HK-2 (cell line): ENCODE measurements around the gene ST6GALNAC3.

Experiments
- DNase-seq: peaks from one replicate; pipeline ENCODE4 v3.0.0-alpha.2; 2018; ENCODE audit not compliant: unreplicated experiment

The ST6GALNAC3 gene

DNA sequence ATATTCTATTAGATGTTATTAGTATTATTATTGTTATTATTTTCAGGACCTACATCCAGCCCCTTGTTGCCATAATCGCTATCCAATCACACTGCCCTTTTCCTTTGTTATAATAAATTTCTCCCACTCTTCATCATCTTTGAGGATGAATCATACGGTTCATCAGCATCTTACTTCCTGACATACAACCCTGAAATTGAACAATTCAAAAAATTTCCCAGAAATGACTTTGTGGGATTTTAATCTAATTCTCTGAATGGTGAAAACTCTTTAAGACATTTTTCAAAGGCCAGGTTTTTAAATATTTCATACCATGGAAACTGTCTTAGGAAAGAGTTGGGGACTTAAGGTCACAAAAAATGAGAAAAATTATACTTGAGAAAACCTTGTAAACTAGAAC is 353.5 kb downstream of the ST6GALNAC3 start:
- DNase-seq: no peak

DNA sequence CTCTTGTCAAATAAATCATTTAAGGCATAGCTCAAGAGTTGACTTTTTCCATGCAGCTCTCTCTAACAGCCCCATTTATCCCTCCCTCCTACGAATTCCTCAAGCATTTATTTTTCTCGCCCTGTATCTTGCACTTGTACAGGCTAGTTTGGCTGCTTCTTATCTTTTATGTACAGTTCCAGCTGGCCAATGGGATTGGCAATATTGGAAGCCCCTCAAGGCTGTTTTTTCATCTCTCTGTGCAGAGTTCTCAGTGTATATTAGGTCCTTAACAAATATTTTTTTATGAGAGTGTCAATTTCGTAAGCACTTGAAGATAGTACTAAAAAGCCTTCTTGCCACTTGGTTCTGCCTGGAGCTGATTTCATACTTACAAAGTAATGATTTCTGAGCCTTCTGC is 356.0 kb downstream of the ST6GALNAC3 start:
- DNase-seq: no peak

DNA sequence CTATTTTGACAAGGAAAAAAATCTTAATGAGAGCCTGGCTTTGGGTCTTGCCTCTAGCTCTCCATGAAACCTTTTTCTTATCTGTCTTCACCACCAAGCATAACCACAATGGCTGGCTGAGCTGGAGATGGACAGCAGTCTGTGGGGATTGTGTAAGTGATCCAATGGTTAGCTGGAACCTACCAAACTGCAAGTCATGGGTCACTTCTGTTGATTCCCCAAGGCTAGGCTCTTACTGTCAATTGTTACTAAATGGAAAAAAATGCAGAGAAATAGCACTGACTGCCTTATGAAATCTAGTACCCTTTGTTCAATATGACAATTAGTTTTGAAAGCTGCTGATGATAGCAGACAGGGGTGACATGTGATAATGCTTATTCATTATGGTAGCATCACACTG is 359.0 kb downstream of the ST6GALNAC3 start:
- DNase-seq: no peak

DNA sequence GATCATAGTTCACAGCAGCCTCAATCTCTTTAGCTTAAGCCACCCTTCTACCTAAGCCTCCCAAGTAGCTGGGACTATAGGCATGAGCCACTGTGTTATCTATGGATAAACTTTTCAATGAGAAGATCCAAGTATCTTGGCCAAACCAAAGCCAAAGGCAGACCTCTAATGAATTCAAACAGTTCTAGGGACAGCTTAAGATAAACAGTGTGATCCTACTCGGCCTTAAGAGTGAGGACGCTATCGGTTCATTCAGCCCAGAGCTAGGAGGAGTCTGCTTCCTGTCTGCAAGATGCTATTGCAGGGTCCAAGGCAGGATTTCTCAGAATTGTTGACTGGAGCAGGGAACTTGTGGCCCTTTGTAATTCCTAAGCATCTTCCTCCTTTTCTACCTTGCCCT is 368.7 kb downstream of the ST6GALNAC3 start:
- no peak for DNase-seq

DNA sequence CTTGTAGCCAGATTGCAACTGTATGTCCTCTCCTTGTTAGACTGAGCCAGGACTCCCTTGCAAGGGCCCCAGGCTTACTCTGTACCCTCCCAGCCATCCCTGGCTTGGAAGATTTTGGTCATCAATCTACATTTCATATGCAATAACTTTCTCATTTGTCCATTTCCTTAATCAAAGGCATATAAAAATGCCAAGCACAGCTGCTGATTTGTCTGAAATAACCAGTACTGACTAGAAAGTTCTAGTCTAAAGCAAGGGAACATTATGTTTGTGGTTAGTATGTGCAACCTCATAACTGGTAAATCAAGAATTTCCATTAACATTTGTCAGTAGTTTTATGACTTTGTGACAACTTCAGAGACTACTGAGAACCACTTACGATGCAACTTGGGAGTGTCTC is 370.2 kb downstream of the ST6GALNAC3 start:
- DNase-seq: no peak

DNA sequence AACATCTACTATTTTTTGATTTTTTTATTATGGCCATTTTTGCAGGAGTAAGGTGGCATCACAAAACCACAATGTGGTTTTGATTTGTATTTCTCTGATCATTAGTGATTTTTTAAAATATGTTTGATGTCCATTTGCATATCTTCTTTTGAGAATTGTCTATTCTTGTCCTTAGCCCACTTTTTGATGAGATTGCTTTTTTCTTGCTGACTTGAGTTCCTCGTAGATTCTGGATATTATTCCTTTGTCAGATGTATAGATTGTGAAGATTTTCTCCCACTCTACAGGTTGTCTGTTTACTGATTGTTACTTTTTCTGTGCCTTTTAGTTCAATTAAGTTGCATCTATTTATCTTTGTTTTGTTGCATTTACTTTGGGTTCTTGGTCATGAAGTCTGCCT is 375.7 kb downstream of the ST6GALNAC3 start:
- no peak for DNase-seq

DNA sequence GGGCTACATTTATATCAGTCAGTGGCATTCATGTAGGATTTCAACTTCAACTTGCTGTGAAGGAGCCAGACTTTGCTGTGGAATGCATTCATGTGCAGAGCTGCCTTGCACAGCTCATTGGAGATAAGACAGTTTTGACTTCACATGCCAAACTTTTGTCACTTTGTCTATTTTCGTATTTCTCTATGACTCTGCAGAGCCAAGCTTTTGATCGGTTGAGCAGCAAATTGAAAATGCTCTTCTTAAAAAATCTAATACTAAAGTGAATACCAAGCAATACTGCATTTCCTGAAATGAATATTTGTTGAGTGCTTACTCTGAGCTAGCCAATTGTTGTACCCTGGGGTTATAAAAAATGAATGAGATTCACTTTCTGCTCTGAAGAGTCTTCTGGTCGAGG is 388.7 kb downstream of the ST6GALNAC3 start:
- DNase-seq: no peak

DNA sequence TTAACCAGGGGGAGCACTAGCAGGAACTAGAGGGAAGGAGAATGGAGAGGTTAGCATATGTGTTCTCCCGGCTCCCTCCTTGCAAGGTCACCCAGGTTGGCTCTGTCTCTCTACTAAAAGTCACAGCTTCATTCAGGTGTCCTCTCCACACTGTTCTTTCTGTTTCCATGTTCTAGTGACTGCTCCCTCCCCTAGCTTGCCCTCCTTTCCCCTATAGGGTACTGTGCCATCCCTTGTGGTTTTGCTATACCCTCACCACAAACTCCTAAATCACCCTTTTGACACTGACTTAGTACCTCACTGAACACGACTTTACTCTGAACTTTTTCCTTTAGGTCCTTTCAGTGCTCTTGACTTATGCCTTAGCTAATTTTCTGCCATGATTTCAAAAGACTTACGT is 389.3 kb downstream of the ST6GALNAC3 start:
- DNase-seq: no peak

DNA sequence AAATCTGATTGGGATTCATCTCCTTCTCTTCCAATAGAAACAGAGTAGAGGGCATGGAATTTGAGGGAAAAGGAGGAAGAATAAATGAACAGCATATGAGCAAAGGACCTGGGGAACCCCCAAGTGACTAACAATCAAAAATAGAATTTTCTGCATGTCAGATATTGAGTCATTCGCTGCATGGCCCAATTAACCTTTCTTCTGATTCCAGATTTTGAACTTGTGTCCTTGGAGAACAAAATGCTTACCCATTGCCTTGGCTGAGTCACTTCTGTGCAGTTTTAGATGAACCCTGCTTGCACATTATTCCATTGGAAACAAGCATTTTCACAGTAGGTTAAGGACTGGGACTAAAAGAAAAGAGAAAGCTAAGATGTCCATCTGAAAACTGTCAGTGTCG is 390.5 kb downstream of the ST6GALNAC3 start:
- no peak for DNase-seq

DNA sequence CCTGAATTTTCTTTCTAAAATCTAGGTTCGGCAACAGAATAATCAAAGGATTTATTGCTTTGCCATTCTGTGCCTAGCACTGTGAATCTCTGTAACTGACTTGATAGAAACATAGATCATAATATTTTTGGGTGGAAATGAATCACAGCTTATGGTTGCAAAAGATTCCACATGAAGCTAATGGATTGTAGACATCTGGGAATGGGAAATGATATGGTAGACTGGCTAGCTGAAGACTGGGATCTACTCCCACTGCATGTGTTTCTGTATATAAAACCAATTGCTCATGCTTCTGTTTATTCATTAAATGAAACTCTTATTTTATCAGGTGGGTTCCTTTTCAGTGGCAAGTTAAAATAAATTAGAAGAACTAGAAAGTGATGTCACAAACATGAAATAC is 395.6 kb downstream of the ST6GALNAC3 start:
- no peak for DNase-seq

DNA sequence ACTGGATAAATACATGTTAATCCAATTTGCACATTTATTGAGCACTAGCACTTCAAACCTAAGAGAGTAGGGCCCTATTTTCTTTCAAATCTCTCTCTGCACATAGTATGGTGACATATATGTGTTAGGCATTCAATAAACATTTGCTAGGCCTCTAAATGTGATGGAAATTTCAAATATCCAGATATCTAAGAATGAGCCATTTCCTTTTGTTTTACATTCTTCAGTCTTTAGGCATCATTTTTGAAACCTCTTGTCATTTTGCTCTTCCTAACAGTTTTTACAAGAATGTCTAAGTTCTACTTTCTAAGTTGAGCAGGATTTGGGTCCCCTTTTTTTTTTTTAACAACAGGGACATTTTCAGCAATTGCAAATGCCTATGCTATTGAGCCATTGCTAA is 397.0 kb downstream of the ST6GALNAC3 start:
- no peak for DNase-seq

DNA sequence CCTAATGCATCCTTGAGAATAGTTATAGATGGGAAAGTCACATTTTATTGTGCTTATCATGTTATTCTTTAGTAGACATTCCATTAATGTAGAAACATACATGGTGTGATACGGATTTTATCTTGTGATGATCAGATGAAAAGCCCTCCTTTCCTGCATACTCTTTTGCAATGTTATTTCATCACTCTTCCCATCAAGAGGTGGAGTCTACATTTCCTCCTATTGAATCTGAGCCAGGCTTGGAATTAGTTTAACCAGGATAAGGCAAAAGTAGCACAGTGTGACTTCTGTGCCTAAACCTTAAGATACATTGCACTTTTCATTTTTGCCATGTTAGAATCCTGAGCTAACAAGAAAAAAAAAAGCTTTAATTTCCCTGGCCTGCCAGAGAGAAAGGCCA is 399.0 kb downstream of the ST6GALNAC3 start:
- DNase-seq: no peak

DNA sequence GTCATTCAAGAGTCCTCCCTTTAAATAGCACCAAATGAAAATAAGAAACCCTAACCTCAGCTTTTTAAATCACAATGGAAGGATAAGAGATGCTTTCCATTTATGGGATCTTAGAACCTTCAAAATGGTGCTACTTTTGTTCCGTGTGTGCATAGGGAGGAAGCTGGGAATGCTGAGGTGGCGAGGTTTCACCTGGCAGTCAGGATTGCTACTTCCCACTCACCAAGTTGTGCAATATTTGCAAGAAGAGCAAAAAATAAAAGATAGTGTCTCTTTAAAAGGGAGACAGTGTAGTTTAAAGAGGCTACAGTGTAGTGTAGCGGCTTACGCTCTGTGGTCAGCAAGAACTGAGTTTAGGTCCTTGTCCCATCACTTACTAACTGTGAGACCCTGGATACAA is 400.4 kb downstream of the ST6GALNAC3 start:
- no peak for DNase-seq

DNA sequence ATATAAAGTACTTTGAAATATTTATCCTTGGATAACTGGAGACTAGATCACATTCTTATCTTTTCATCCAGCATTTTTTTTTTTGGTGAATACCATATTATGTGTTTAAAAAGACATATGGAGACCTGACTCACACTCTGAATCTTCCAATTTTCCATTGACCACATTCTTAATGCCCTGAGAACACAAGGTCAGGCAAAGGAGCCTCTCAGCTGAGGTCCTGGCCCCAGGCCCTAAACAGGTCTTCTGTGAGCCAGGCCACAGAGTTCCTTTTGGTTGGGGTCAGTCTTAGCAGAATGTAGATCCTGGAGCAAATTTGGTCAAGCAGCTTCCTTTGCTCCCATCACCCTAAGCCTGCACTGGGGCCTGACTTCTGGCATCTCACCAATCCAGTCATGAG is 402.6 kb downstream of the ST6GALNAC3 start:
- DNase-seq: no peak

DNA sequence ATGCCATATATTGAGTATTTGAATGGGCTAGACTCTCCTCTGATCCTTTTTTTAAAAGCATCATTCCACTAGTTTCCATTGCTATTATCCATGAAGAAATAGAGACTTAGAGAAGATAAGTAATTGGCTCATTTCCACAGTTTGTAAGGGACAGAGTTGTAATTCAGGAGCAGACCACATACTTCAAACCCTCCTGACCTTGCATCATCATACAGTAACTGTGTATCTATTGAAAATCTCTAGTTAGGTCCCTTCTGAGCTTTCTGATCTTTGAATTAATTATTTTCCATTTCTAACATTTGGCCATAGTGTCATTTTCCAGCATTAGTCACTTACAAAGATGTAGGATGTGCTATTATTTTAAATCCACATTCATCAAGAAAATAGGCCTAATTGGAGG is 406.3 kb downstream of the ST6GALNAC3 start:
- no peak for DNase-seq

DNA sequence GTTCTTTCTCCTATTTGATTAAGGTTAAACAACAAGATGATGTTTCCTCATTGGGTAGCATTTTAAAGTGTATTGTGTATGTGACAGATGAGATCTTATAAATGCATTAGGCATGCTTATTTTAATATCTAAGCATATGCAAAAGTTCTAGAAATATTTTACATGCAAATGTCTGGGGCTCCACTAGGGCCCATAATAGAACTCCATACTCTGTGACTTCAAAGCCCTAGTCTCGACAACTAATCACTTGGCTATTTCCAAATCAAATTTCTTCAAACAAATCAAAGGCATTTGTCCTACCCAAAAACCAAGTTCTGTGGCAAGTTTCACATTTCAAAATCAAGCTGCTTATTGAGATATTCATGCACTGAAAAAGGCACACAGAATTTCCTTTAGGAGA is 407.1 kb downstream of the ST6GALNAC3 start:
- DNase-seq: no peak

DNA sequence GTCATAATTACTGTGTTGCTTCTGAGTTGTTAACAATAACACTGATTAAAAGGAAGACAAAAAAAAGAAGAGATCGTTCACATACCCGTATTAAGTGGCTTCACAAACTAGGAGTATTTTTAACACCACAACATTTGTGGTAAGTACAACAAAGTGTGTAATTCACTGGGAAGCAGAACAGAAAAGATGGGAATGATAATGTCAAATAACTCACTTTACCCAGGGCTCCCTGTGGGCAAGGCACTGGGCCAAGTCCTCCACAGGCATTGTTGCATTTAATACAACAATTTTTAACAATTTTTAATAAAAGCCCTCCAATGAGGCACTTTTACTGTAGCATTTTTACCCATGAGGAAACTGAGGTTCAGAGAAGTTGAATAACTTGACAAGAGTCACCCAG is 407.7 kb downstream of the ST6GALNAC3 start:
- DNase-seq: no peak

DNA sequence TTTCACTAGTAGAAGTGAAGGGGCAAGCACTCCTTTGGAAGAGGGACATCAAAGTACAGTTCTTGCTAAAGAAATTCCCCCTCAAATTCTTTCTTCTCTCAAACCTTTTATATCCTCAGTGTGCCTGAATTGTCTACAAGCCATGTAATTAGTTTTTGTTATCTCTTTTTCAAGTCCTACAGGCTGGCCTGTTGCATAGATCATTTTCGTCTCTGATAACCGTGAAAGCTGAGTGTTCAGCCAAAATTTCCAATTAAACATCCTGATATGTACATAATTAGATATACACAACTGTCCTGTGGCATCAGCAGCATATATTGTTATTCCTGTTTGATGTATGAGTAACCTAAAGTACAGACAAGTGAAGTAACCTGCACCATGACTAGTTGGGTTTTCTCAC is 417.2 kb downstream of the ST6GALNAC3 start:
- DNase-seq: no peak

DNA sequence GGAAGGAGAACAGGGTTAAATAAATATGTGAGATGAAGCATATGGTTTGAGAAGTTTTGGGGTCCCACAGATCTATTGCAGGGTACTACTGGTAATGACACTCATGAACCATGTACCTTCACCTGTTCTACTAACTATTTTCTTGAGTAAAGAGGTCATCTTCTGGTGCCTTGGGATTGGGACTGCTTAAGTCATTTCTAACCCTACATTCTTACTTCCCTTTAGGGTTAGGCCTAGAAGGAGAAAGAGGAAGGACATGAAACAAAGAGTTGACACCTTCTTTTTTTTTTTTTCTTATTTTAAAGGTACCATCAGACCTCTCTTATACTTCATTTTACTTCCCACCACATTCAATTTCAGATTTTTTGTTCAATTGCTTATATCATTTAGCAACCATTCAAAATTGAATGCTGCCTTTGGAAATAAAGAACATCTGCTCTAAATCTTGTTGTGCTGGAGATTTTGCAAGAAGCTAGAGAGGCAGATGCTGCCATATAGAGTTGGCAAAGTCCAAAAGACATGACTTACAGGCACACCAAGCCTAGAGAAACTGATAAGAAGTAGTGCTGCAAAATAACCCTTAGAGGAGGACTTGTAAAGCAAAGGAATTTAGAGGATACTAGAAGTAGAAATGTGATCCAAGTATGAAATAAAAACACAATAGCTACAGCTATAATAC is 418.3 kb downstream of the ST6GALNAC3 start:
- no peak for DNase-seq

DNA sequence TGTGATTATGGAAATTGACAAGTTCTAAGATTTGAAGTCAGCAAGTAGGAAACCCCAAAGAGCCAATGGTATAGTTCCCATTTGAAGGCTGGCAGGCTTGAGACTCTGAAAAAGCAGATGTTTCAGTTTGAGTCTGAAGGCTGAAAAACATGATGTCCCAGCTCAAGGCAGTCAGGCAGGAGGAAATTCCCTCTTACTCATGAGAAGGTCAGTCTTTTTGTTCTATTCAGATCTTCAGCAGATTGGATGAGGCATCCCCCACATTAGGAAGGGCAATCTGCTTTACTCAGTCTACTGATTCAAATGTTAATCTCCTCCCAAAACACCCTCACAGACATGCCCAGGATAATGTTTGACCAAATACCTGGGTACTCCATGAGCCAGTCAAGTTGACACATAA is 420.3 kb downstream of the ST6GALNAC3 start:
- no peak for DNase-seq

DNA sequence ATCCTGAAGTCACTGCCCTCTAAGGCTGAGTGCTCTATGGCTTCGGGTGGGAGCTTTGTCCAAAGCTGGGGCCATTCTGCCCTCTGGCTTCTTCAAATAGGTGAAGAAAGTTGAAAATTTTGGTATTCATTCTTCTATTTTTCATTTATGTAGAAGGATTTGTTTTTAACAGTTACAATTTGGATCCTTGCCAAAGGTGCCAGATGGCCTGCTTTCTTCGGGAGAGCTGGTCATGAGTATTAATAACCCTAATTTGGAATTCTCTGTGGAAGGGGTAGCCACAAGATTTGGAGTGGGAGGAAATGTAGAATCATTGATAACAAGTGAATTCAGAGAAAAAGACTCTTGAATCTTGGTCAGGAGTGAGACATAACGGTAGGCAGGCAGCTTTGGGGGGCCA is 422.3 kb downstream of the ST6GALNAC3 start:
- no peak for DNase-seq

DNA sequence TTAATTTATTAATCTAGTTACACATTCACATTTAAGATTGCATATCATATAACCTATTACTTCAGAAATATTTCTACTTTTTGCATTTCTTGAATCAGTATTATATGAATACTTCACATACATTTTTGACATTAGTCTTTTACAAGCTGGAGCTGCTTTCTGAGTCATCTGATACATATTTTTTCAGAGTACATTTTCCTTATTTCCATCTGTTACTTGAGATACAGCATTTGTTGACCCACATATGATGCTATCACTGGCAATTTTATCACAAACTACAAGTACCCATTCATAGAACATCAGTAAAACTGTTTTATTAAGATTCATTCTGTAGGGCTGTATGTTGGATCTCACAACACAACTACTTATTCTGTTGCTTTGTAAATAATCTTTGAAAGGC is 425.6 kb downstream of the ST6GALNAC3 start:
- DNase-seq: no peak

DNA sequence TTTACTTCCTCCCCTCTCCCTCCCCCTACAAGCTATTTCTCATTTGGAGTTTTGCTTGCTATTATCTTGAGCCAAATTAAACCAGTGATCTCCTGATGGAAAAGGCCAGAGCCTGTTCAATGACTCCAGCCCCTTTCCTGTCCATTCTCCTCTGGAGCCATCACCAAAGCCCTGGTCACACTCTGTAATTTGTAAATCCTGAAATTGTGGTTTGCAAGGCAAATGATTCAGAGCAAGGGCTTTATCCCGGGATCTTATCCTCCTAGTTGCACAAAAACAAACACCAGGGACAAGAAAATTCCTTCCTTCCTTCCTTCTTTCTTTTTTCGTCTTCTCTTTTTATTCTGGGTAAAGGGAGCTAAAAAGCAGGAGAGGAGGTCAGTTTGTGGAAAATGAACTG is 426.6 kb downstream of the ST6GALNAC3 start:
- no peak for DNase-seq

DNA sequence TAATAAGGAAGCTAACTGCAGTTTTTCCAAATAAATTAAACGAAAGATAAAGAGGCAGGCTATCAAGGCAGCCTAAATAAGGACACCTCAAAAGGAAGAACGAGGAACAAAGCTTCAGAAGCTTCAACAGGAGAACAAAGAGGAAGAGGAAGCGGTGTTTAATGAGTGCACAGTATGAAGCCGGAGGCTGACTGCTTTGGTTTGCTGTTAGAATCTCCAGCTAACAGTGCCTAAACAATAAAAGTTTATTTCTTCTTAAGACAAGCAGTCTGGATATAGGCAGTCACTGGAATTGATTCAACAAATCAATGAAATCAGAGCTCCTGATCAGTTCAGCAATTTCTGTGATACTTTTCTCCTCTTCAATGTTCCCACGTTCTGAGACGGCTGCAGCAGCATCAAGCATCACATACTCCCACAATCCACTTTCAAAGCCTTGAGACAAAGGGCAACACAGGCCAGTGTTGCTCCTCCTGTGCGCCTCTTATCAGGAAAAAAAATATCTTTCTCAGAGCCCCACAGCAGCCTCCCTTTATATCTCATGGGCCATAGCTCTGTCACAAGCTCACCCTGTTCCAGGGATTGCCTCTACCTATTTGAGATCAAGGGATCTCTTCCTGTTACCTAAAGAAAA is 427.2 kb downstream of the ST6GALNAC3 start:
- DNase-seq: no peak
